Measurements from ENCODE around the gene WDFY1.

Gene WDFY1

DNA sequence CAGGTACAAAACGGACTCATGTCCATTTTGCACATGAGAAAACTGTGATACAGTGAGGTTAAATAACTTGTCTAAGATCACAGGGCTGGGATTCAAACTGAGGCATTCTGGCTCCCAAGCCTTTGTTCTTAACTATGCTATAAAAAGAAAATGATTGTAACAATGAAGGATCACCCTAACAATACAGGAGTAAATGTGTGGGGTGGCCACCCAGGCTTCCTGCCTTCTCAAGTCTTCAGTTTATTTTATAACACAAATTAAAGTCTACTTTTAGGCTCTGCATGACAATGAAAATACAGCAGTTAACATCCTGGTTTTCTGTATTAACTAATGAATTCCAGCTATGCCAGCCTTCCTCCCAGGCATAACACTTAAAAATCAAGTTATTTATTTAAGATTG, 7.6 kb downstream of the WDFY1 start:
- ChIA-PET POLR2A (no interaction called here), CTCF (interaction anchor here (1.6 kb wide), 1 partner anchor 33 kb away, joined by 4 read pairs; no protein-coding TSS in a partner anchor)
- TF ChIP-seq ZNF121 (tag by site-specific recombination; IDR thresholded peaks at IDR 0.05) = no peak
- peaks cover 20% of the 10 kb centered on the region for H3K4me1 ChIP-seq (ENCODE audit: control insufficient read depth, insufficient read depth, low read length)
- no peaks in the 10 kb centered on the region for H3K36me3 ChIP-seq (ENCODE audit: control insufficient read depth in 2 of 2, insufficient read depth in 1 of 2, low read length in 2 of 2)
- H3K27ac ChIP-seq (ENCODE audit: extremely low read depth, low read depth, low read length) = no peak overlapping the region
- no peaks in the 10 kb centered on the region for H3K9me3 ChIP-seq (ENCODE audit: control insufficient read depth, insufficient read depth, low read depth, low read length)
- H3K4me3 ChIP-seq (ENCODE audit: low read depth, low read length) = no peak overlapping the region

DNA sequence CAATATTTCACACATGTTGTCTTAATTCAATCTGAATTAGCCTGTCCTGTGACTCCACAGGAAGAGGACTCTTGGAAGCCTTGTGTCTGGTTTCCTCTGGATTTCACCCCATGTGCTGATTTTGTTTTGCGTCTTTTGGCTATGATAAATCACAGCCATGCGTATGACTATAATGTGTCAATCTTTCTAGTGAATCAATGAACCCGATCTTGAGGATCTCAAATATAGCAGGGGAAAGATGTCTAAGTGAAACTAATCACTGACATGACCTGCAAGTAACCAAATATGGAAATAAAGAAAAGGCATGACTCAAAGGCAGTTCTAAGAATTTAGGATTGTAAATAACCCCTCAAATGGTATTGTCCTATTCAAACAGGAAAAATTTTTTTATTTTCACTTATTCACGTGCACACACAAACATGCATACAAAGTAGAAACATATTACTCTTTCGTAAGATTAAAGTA, 8.2 kb downstream of the WDFY1 start:
- ChIA-PET POLR2A (no interaction called here), CTCF (no interaction called here)
- Histone ChIP-seq H3K4me1 (ENCODE audit: control insufficient read depth, insufficient read depth, low read length) (peaks cover 20% of the 10 kb centered on the region), H3K4me3 (ENCODE audit: low read depth, low read length) (no peak overlapping the region), H3K27ac (ENCODE audit: extremely low read depth, low read depth, low read length) (no peak overlapping the region), H3K9me3 (ENCODE audit: control insufficient read depth, insufficient read depth, low read depth, low read length) (no peaks in the 10 kb centered on the region), H3K36me3 (ENCODE audit: control insufficient read depth in 2 of 2, insufficient read depth in 1 of 2, low read length in 2 of 2) (no peaks in the 10 kb centered on the region)
- TF ChIP-seq, protein P1, sequence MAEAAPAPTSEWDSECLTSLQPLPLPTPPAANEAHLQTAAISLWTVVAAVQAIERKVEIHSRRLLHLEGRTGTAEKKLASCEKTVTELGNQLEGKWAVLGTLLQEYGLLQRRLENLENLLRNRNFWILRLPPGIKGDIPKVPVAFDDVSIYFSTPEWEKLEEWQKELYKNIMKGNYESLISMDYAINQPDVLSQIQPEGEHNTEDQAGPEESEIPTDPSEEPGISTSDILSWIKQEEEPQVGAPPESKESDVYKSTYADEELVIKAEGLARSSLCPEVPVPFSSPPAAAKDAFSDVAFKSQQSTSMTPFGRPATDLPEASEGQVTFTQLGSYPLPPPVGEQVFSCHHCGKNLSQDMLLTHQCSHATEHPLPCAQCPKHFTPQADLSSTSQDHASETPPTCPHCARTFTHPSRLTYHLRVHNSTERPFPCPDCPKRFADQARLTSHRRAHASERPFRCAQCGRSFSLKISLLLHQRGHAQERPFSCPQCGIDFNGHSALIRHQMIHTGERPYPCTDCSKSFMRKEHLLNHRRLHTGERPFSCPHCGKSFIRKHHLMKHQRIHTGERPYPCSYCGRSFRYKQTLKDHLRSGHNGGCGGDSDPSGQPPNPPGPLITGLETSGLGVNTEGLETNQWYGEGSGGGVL (tag by site-specific recombination; IDR thresholded peaks at IDR 0.05) = no peak
- TF ChIP-seq ZNF24 (tag by site-specific recombination; IDR thresholded peaks at IDR 0.05) = no peak
- TF ChIP-seq ZNF777 (tag by site-specific recombination; IDR thresholded peaks at IDR 0.05; ENCODE audit: borderline replicate concordance) = no peak
- TF ChIP-seq ZBTB48 (tag by site-specific recombination; IDR thresholded peaks at IDR 0.05) = no peak
- TF ChIP-seq ZNF830 (tag by site-specific recombination; IDR thresholded peaks at IDR 0.05; ENCODE audit: low read depth) = no peak
- TF ChIP-seq, protein P2, sequence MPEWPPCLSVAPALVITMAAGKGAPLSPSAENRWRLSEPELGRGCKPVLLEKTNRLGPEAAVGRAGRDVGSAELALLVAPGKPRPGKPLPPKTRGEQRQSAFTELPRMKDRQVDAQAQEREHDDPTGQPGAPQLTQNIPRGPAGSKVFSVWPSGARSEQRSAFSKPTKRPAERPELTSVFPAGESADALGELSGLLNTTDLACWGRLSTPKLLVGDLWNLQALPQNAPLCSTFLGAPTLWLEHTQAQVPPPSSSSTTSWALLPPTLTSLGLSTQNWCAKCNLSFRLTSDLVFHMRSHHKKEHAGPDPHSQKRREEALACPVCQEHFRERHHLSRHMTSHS (tag by site-specific recombination; IDR thresholded peaks at IDR 0.05) = no peak
- no peak for TF ChIP-seq YY1 (tag by site-specific recombination; IDR thresholded peaks at IDR 0.05)
- TF ChIP-seq ZNF133 (tag by site-specific recombination; IDR thresholded peaks at IDR 0.05) = no peak
- TF ChIP-seq, protein P3, sequence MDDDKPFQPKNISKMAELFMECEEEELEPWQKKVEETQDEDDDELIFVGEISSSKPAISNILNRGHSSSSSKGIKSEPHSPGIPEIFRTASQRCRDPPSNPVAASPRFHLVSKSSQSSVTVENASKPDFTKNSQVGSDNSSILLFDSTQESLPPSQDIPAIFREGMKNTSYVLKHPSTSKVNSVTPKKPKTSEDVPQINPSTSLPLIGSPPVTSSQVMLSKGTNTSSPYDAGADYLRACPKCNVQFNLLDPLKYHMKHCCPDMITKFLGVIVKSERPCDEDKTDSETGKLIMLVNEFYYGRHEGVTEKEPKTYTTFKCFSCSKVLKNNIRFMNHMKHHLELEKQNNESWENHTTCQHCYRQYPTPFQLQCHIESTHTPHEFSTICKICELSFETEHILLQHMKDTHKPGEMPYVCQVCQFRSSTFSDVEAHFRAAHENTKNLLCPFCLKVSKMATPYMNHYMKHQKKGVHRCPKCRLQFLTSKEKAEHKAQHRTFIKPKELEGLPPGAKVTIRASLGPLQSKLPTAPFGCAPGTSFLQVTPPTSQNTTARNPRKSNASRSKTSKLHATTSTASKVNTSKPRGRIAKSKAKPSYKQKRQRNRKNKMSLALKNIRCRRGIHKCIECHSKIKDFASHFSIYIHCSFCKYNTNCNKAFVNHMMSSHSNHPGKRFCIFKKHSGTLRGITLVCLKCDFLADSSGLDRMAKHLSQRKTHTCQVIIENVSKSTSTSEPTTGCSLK (tag by site-specific recombination; IDR thresholded peaks at IDR 0.05) = no peak
- TF ChIP-seq ZNF114 (tag by site-specific recombination; IDR thresholded peaks at IDR 0.05) = no peak
- no peak for TF ChIP-seq OSR2 (tag by site-specific recombination; IDR thresholded peaks at IDR 0.05)
- no peak for TF ChIP-seq ZNF624 (tag by site-specific recombination; IDR thresholded peaks at IDR 0.05)
- TF ChIP-seq, protein P4, sequence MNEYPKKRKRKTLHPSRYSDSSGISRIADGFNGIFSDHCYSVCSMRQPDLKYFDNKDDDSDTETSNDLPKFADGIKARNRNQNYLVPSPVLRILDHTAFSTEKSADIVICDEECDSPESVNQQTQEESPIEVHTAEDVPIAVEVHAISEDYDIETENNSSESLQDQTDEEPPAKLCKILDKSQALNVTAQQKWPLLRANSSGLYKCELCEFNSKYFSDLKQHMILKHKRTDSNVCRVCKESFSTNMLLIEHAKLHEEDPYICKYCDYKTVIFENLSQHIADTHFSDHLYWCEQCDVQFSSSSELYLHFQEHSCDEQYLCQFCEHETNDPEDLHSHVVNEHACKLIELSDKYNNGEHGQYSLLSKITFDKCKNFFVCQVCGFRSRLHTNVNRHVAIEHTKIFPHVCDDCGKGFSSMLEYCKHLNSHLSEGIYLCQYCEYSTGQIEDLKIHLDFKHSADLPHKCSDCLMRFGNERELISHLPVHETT (tag by site-specific recombination; IDR thresholded peaks at IDR 0.05) = no peak
- TF ChIP-seq, protein P5, sequence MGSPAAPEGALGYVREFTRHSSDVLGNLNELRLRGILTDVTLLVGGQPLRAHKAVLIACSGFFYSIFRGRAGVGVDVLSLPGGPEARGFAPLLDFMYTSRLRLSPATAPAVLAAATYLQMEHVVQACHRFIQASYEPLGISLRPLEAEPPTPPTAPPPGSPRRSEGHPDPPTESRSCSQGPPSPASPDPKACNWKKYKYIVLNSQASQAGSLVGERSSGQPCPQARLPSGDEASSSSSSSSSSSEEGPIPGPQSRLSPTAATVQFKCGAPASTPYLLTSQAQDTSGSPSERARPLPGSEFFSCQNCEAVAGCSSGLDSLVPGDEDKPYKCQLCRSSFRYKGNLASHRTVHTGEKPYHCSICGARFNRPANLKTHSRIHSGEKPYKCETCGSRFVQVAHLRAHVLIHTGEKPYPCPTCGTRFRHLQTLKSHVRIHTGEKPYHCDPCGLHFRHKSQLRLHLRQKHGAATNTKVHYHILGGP (tag by site-specific recombination; IDR thresholded peaks at IDR 0.05) = no peak
